ENCODE measurements around the gene RIPK3.

- TF ChIP-seq CTCF (IDR thresholded peaks at IDR 0.05) (no peak), MAZ (IDR thresholded peaks at IDR 0.05; ENCODE audit: borderline replicate concordance, low read depth, low read length) (no peak), HDAC2 (IDR thresholded peaks at IDR 0.05) (no peak), USF2 (IDR thresholded peaks at IDR 0.05) (no peak), HMGXB4 (CRISPR knock-in tag; IDR thresholded peaks at IDR 0.05; ENCODE audit: borderline replicate concordance) (no peak)
Measured at GRCh38 chr14:24363401-24363800, 23.6 kb upstream of the RIPK3 start.
